Measurements from ENCODE around the gene ELANE. TPM values are rescaled to one million over a fixed set of nuclear protein-coding genes. Genes with fewer than 3 reads are reported as not detected.
"Not testable (repeated sequence)": the region's sequence is repeated elsewhere in the genome, so short reads cannot be mapped to it uniquely, and the experiment has no call there.

Gene ELANE
- polyA plus RNA-seq, 1 donor = 0.89 TPM

- DNase-seq = not testable (repeated sequence)
Observed at GRCh38 chr19:842802-843179, 9.3 kb upstream of the ELANE start.

GRCh38 chr19:843180-843835 lies 8.8 kb upstream of the ELANE start:
- DNase-seq = no peak

GRCh38 chr19:843836-844545 lies 8.1 kb upstream of the ELANE start:
- DNase-seq = no peak

GRCh38 chr19:844546-844971 lies 7.5 kb upstream of the ELANE start:
- DNase-seq = no peak

GRCh38 chr19:845707-846521 lies 6.2 kb upstream of the ELANE start:
- no peak for DNase-seq

- DNase-seq = no peak
Observed at GRCh38 chr19:848386-848921, 3.6 kb upstream of the ELANE start.

- not testable (repeated sequence) for DNase-seq
Observed at GRCh38 chr19:849195-849594, 2.9 kb upstream of the ELANE start.

GRCh38 chr19:850221-850978 lies 1.7 kb upstream of the ELANE start:
- DNase-seq = peak; percentile 83

GRCh38 chr19:850979-851335 lies 1.1 kb upstream of the ELANE start:
- DNase-seq = no peak

- DNase-seq = no peak
Observed at GRCh38 chr19:853014-853585, 997 bp downstream of the ELANE start.

GRCh38 chr19:853614-854220 lies 1.6 kb downstream of the ELANE start:
- not testable (repeated sequence) for DNase-seq

GRCh38 chr19:854549-854948 lies 2.4 kb downstream of the ELANE start:
- no peak for DNase-seq

- no peak for DNase-seq
Observed at GRCh38 chr19:855142-855541, 3.0 kb downstream of the ELANE start.

- no peak for DNase-seq
Observed at GRCh38 chr19:855566-856120, 3.5 kb downstream of the ELANE start.

GRCh38 chr19:858284-858683 lies 6.2 kb downstream of the ELANE start:
- DNase-seq = no peak

- DNase-seq = no peak
Observed at GRCh38 chr19:858868-859843, 7.1 kb downstream of the ELANE start, which contains the start of gene CFD. TSS of gene CFD (plus strand) at chr19:859664. CDS start at chr19:859690, 26 bp downstream.

- no peak for DNase-seq
Observed at GRCh38 chr19:861141-861755, 9.1 kb downstream of the ELANE start.

GRCh38 chr19:861756-862580 lies 9.9 kb downstream of the ELANE start:
- DNase-seq = no peak

All from hindlimb muscle (tissue), 1 donor.